Stimulated activated naive CD4-positive, alpha-beta T cell (primary cell): ENCODE data around the gene ASIC1.

Experiments used
- DNase-seq, 6 experiments: peaks; one replicate each; lab custom pipeline; 2025; lab: John Stamatoyannopoulos, UW

ASIC1 gene

DNA sequence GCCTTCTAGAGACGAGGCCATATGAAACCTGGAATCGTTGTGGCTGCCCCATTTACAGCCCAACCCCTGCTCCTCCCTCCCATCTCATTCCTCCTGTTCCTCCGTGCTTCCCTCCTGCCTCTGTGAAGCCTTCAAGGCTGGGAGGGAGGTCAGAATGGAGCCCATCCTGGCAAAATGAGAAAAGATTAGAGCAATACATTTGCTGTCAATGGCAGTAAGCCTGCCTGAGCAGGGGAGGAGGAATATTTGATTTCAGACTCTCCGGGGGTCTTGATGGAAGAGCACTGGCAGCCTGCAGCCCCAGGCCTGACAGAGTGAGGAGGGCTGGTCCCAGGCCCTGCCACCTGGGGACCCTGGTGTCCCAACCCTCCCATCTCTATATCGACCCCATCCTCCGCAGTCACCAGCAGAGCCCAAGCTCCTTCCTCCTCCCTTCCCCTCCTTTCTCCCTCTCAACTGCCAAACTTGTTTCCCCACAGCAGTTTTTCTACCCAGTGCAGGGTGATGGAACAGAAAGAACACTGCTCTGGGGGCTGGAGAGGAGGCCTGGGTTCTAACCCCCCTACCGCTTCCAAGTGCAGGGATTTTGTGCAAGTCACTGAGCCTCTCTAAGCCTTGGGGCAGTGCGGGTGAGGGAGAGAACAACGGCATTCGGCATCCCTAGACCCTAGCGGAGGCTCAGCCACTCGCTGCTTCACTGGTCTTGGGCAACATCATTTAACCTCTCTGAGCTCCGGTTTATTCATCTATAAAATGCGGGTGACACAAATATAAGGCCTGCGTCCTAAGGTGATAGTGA lies 16.1 kb upstream of the ASIC1 start:
- DNase-seq, result no peak

- DNase-seq, result no peak
Observed at GRCh38 chr12:50041962-50042361, 15.4 kb upstream of the ASIC1 start.

DNA sequence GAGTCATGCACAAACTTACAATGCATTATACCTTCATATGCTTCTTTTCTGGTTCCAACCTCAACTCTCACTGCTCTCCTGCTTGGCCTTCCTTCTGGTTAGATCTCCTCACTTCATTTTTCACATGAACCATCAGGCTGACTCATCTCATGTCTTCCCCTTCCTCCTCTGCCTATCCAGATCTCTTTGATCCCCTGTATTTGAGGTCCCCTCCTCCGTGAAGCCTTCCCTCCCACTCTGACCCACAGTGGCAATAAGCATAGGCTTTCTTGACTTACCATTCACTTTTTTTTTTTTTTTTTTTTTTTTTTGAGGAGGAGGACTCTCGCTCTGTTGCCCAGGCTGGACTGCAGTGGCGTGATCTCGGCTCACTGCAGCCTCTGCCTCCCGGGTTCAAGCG lies 14.7 kb upstream of the ASIC1 start:
- DNase-seq, result no peak

DNA sequence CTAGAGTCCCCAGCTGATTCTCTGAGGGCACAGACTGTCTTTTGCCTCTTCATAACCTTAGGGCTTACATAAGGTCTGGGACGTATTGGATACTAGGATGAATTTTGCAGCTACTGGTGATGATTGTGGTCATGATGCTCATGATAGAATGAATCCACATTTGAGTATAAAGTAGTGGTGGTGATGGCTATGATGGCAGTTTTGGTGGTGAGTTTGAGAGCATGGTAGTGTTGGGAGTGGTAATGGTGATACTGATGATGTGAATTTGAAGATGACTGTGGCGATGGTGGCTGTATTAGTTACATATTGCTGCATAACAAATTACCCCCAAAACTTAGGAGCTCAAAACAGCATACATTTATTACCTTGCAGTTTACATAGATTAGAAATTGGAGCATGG lies 14.1 kb upstream of the ASIC1 start:
- no peak for DNase-seq

- DNase-seq, result no peak
Observed at GRCh38 chr12:50043854-50044253, 13.5 kb upstream of the ASIC1 start.

DNA sequence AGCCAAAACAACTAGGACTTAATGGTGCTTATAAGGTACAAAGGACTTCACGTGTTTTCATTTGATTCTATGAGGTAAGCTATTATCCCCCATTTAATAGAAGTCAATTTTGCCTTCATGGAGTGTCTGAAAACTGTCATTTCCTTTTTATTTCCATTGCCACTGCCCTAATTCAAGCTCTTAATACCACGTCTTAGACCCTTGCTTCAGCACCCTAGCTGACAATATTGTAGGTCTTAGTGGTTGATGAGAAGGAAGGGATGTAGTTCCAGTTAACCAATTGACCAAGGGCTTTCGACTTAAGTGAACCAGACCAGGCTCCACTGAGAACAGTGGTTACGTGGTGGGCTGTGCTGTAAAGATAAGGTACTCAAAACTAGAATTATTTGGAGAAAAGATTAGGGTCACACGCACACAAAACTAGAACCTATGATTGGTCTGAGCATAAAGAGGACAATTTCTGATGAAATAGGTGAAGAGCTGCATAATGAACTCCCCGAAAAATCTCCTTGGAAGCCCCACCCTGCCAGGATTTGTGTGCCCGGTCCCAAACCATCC lies 9.6 kb upstream of the ASIC1 start:
- DNase-seq, result no peak

- DNase-seq, result no peak
Observed at GRCh38 chr12:50049254-50050118, 7.9 kb upstream of the ASIC1 start.

DNA sequence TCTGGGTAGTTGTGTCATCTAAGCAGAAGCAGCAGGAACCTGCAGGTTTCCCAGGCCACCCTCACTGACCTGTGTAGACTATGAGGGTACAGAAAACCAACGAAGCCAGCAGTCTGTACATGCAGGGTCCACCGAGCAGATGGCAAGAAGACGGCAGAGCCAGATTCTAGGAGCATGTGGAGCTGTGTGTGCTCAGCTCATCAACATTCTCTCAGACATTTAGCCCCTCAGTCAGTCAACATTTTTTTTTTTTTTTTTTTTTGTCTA lies 7.3 kb upstream of the ASIC1 start:
- no peak for DNase-seq

DNA sequence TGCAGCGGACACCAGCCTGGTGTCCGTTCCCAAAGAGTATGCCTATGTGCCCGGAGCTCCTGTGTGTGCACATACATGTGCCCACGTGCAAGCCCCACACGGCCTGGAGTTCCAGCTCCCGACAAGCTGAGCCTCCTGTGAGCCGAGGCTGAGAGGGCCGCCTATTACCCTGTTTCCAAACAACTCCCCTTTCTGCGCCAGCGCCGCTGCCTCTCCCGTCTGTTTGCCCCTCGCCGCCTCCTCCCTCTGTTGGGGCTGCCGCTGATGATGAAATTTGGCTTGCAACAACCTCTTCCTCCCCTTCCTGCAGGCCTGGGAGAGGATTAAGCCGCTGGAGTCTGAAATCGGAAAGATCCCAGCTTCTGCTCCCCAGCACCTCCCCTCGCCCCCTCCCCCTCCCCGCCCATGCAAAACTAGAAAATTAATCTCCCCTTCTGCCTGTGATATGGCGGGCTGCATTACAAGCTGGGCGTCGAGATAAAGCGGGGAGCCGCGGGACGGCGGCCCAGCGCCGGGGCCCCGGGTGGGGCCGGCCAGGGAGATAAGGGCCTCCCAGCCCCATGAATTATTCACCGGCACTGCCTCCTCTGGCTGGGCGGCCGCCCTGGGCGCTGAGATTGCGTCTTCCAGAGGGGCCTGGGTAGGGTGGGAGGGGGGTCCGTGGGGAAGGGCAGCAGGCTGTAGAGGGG lies 6.8 kb upstream of the ASIC1 start:
- DNase-seq, result no peak

DNA sequence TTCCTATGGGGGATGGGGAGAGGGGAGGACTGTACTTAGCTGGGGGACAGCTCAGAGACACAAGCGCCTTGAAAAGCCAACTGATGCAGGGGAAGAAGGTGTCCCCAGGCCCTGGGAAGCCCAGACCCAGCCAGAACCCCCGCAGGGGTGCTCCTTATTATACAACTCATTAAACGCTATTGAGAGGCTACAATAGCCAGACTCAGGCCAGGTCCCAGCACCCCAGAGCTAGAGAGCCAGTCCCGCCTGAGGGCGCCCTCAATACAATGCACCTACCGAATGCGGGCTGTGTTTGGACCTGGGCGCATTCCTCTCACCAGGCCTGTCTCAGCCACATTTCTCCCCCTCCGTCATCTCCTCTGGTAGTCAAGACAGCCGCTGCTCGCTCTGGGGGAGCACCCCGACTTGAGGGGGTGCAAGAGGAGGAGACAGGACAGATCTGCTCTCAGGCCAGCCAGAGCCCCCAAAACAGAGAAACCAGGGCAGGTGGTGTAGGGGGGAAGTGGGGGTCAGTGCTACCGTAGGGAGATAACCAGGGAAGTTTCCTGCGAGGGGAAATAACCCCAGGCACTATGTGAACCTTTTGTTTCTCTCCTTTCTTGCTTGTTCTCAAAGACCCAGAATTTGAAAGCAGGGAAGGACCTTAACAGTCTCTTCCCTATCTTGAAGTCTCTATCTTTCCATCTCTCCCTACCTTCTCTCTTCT lies 6.1 kb upstream of the ASIC1 start:
- DNase-seq, result no peak

- DNase-seq, result no peak
Observed at GRCh38 chr12:50052544-50052943, 4.9 kb upstream of the ASIC1 start.

DNA sequence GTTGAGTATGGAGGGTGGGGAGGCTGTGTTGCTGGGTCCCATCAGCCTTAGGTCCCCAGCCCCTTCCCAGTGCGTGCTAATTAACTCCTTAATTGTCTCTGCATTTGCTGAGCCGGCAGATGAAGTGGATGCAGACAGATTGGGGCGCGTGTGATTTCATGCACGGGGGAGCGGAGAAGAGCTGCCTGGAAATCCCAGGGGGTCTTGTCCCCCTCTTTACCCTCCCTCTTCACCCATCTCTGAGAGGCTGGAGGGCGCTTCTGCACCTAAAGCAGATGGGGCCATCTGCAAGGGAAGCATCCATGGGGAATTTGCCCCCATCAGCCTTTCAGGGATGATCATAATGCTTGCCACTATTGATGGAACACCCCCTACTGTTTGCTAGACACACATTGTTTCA lies 4.4 kb upstream of the ASIC1 start:
- no peak for DNase-seq

- DNase-seq, result no peak
Observed at GRCh38 chr12:50053583-50053982, 3.8 kb upstream of the ASIC1 start.

DNA sequence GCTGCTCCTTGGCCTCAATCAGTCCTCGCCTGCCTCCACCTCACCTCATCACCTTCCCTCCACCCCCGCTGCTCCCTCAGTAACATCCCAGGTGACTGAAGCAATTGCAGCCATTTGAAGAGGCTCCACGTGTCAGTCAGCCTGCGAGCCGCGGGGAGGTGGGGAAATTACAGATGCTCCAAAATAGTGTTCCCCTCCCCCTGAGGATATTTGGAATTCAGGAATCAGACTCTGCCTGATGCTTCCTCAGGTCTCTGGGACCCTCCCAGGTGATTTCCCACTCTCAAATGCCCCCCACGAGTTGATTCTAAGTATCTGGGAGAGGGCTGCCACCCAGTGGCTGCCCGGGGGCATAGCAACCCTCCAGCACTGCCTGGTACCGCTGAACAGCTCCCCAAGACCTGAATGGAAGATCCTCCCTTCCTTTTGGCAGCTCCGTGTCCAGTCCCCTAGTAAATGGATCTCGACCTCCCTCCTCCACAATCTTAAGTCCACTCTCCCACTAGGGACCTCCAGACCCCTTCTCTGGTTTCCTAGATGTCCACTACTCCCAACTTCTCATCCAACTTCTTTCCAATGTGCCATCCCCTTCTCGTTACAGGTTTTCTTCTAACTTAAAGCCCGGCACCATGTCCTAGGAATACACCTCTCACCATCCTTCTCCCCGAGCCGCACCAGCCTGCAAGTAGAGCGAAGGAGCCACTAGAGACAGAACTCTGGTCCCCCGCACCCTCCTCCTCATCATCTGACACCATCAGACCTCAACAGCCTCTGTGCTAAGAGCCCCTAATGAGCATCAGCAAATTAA lies 1.4 kb upstream of the ASIC1 start:
- peak; percentile 16 to 67 (median 37) for DNase-seq

DNA sequence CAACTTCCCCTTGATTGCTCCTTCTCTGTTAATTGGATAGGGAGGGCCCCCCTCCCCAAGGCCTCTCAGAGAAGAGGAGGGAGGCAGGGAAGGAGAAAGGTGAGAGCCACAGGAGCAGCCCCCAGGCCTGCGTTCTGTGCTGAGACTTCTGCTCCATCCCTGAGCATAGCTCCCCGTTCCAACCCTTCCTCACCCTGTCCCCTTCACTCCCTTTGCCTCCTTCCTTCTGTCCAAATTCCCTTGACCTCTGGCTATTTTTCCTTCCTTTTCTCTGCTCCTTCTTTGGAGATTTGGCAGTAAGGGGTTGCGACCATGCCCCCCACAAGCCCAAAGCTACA lies 788 bp upstream of the ASIC1 start:
- no peak for DNase-seq

- peak in 2 of 6 experiments; percentile 18 to 21 for DNase-seq
Observed at GRCh38 chr12:50057896-50058670, 687 bp downstream of the ASIC1 start.

GRCh38 chr12:50058743-50059312 lies 1.4 kb downstream of the ASIC1 start:
- peak in 1 of 6 experiments; percentile 40 for DNase-seq

DNA sequence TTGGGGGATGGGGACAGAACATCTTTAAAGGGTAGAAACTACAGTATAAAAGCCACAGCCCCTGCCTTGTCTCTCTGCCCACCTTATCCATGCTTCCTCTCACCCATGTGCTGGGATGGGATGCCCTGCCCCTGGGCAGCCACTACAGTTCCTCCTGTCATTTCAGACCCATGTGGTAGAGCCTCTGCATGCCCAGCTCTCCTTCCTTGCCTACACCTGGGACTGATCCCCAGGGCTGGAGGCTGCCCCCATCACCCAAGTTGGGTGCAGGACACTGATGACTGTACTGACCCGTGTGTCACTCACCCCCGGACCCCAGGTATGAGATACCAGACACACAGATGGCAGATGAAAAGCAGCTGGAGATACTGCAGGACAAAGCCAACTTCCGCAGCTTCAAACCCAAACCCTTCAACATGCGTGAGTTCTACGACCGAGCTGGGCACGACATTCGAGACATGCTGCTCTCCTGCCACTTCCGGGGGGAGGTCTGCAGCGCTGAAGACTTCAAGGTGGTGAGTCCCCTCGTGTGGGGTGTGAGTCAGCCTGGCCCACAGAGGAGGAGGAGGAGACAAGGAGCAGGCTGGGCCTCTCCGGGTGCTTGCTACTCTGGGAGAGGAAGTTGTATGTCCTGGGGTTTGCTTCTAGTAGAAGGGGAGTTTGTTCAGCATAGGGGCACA lies 2.2 kb downstream of the ASIC1 start:
- DNase-seq, result peak in 5 of 6 experiments; percentile 9 to 48 (median 32)

- DNase-seq, result no peak
Observed at GRCh38 chr12:50060120-50060468, 2.7 kb downstream of the ASIC1 start.

- no peak for DNase-seq
Observed at GRCh38 chr12:50061171-50061570, 3.8 kb downstream of the ASIC1 start.
